NB4 (cell line): ENCODE measurements around the gene SCNN1A.

Source experiments
- DNase-seq: peaks from one replicate; pipeline ENCODE4 v3.0.0; 2010; ENCODE audit warnings: low read depth
- H3K4me3 ChIP-seq: one replicate; pipeline ENCODE4 v1.5.1; 2011; ENCODE audit warnings: mild to moderate bottlenecking, low read depth, low read length, moderate library complexity
- MYC ChIP-seq: IDR thresholded peaks from 2 replicates; pipeline ENCODE4 v1.6.1; 2011; ENCODE audit warnings: low read depth, low read length
- POLR2A ChIP-seq: IDR thresholded peaks from 2 replicates; pipeline ENCODE4 v1.6.1; 2011; ENCODE audit warnings: mild to moderate bottlenecking; ENCODE audit not compliant: insufficient read length; ENCODE audit errors: extremely low read depth
- TF ChIP-seq, protein P1 (sequence below): IDR thresholded peaks from one replicate; pipeline ENCODE4 v1.5.1; 2012; ENCODE audit warnings: low read depth, low read length
- TF ChIP-seq, protein P2 (sequence below): IDR thresholded peaks from 2 replicates; pipeline ENCODE4 v1.6.1; 2011; ENCODE audit warnings: low read depth, low read length

SCNN1A gene

DNA sequence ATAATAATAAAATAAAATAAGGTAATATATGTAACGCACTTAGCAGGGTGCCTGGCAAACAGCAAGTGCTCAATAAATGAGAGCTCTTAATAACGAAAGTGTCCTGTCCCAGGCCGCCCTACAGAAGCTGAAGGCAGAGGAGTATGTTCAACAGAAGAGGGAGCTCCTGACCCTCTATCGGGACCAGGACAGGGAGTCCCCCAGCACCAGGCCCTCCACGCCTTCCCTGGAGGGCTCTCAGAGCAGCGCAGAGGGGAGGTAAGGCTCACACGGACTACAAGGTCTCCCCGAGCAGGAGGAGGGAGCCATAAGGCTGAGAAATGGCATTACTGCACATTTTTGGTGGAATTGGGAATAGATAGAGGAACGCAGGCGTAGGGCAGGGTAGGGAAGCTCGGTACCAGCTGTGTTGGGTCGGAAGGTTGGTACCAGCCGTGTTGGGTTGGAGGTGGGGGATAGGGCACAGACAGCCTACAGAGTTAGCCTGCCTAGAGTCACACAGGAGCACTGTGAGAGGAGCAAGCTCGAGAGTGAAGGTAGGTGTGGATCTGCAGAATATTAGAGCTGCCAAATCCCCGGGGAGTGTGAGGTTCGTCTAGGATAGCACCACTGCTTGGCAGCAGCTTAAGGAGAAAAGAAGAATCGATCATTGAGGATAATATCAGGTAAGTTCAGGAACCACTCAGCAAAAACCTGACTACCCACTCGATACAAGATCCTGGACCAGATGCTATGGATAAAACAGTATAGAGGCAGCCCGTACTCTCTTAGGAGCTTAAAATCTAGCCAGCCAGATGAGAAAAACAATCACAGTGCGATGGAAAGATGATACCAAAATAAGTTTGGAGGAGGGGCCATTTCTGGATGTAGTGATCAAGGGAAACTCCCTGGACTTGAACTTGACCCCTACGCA, 48.8 kb downstream of the SCNN1A start:
- H3K4me3 ChIP-seq = no peak overlapping the region
- TF ChIP-seq, protein P1, sequence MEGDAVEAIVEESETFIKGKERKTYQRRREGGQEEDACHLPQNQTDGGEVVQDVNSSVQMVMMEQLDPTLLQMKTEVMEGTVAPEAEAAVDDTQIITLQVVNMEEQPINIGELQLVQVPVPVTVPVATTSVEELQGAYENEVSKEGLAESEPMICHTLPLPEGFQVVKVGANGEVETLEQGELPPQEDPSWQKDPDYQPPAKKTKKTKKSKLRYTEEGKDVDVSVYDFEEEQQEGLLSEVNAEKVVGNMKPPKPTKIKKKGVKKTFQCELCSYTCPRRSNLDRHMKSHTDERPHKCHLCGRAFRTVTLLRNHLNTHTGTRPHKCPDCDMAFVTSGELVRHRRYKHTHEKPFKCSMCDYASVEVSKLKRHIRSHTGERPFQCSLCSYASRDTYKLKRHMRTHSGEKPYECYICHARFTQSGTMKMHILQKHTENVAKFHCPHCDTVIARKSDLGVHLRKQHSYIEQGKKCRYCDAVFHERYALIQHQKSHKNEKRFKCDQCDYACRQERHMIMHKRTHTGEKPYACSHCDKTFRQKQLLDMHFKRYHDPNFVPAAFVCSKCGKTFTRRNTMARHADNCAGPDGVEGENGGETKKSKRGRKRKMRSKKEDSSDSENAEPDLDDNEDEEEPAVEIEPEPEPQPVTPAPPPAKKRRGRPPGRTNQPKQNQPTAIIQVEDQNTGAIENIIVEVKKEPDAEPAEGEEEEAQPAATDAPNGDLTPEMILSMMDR = peak; percentile 22
- TF ChIP-seq, protein P2, sequence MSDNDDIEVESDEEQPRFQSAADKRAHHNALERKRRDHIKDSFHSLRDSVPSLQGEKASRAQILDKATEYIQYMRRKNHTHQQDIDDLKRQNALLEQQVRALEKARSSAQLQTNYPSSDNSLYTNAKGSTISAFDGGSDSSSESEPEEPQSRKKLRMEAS = no peak
- peak; percentile 82 for DNase-seq

DNA sequence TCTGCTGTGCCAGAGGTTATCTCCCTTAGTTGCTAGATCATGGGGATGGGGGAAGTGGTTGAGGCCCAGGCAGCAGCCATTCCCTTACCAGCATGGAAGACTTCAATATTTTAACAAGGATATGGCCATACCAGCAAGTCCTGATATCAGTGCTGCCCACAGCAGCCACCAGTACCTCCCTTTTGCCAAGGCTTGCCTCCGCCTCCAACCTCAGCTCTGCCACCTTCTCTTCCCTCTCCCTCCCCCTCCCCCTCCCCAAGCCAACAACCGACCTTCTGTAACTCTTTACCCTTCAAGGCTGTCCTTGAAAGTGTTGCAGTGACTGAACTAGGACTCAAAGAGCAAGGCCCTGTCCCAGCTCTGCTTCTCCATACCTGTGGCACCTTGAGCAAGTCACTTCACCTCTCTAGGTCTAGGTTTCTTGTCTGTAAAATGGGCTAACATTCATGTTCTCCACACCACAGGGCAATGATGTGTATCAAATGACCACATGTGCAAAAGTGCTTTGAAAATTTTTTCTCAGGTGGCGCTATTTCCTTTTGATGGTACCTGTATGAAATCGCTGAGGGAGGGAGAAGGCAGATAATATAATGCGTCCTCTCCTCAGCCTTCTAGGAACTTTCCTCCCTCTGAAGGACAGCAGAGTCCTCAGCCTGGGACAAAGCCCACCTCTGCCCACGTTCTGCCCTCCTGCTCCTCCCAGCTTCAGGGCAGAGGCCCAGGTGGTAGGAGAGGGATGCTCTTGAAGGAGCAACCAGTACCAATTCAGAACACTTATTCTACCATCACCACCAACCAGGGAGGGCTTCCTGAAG, 50.2 kb downstream of the SCNN1A start:
- TF ChIP-seq, protein P1 = no peak
- TF ChIP-seq POLR2A (no peak), MYC (no peak)
- TF ChIP-seq, protein P2 = no peak
- H3K4me3 ChIP-seq = no peak overlapping the region
- DNase-seq = peak; percentile 51

DNA sequence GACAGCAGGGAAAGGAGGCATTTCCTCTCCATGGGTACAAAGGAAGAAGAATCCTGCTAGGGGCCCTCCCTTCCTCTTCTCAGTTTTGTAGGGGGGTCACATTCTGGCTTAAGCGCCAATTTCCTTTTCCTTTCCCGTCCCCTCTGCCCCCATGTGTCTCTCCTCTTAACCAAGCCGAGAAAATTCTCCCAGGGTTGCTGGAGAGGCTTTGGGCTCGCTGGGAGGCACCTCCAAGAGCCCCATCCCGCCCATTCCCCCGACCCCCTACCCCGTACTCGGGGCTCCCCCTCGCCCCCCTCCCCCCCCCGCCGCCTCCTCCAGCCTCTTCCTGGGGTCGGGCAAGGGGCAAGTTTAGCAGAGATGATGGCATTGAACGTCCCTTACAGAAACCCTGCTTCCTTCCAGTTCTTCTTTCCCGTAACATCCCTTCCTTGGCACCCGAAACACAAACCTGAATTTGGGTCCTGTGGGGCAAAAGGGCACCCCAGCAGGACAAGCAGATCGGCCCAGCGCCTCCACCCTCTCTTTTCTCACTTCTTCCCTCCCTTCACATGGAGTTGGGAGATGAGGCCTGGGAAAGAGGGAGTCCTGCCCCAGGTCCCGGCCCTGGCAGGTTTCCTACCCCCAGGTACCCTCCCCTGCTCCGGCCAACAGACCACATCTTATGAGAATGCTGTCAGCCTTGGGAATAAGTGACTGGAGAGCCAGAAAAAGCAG, 51.2 kb downstream of the SCNN1A start:
- H3K4me3 ChIP-seq = no peak overlapping the region
- TF ChIP-seq POLR2A (no peak), MYC (no peak)
- TF ChIP-seq, protein P2 = no peak
- TF ChIP-seq, protein P1 = no peak
- DNase-seq = no peak

DNA sequence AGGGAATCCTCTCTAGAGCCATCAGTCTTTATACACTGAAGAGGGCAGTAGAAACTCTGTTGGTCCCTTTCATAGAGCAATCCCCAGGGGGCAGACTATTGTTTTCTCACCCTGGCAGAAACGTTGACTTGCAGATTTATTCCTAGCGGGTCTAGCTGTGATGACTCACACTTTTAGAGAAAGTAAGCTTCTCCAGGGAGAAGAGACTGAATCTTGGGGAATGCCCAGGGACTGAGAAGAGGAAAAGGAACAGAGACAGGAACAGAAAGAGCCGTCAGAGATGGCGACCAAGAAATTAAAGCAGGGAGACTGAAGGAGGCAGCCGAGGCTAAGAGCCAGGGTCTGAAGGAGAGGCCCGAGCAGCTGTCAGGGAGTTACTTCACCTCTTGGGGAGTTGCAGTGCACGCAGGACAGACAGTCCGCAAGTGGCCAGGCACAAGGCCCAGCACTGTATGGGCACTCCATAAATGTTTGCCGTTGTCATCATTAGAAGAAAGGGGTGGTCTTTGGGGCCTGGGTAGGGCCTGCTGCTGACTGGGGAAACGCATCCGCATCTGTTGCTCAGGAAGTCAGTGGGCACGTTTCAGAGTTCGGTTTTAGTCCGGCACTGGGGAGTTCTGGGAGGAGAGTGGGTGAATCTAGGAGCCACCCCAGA, 51.9 kb downstream of the SCNN1A start:
- peak; percentile 90 for DNase-seq
- H3K4me3 ChIP-seq = no peak overlapping the region
- TF ChIP-seq, protein P1 = peak; percentile 48
- no peak; the same call in 1 of the 2 replicates for TF ChIP-seq MYC

DNA sequence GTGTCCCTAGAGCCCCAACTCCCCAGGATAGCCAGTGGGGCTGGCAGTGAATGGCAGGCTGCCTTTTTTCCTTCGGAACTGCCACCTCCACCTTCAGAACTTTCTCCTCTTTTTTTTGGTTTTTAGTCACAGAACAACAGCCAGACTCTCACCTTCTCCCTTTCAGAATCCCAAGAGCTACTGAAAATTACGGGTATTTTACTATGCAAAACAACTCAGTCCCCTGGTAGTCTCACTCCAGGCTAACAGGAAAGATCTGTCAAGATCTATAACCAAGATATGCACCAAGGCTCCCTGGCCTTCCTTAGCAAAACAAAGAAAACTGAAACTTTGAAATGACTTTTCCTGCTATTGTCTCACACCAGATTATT, 52.4 kb downstream of the SCNN1A start:
- TF ChIP-seq MYC = no peak
- TF ChIP-seq POLR2A = peak; percentile 5
- TF ChIP-seq, protein P2 = no peak
- H3K4me3 ChIP-seq = no peak overlapping the region
- no peak for DNase-seq

DNA sequence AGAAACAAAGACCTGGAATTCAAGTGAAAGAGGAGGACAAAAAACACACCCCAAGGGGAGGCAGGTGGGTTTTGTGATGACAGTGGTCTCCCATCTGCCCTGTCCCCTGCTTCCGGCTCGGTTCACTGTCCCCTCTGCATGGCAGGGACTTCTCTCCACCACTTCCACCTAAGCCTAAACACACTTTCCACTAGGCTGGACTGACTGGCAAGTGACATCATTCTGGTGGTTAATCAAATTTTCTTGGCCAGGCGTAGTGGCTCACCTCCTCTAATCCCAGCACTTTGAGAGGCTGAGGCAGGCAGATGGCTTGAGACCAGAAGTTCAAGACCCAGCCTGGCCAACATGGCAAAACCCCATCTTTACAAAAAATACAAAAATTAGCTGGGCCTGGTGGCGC, 53.0 kb downstream of the SCNN1A start:
- TF ChIP-seq, protein P2 = no peak
- no peak for TF ChIP-seq POLR2A
- TF ChIP-seq MYC = no peak
- TF ChIP-seq, protein P1 = no peak
- H3K4me3 ChIP-seq = no peak overlapping the region
- DNase-seq = no peak
